Measurements from ENCODE around the gene OBSCN.

Gene OBSCN

GRCh38 chr1:228315484-228315944 lies 107.7 kb downstream of the OBSCN start:
- TF ChIP-seq, protein P1, sequence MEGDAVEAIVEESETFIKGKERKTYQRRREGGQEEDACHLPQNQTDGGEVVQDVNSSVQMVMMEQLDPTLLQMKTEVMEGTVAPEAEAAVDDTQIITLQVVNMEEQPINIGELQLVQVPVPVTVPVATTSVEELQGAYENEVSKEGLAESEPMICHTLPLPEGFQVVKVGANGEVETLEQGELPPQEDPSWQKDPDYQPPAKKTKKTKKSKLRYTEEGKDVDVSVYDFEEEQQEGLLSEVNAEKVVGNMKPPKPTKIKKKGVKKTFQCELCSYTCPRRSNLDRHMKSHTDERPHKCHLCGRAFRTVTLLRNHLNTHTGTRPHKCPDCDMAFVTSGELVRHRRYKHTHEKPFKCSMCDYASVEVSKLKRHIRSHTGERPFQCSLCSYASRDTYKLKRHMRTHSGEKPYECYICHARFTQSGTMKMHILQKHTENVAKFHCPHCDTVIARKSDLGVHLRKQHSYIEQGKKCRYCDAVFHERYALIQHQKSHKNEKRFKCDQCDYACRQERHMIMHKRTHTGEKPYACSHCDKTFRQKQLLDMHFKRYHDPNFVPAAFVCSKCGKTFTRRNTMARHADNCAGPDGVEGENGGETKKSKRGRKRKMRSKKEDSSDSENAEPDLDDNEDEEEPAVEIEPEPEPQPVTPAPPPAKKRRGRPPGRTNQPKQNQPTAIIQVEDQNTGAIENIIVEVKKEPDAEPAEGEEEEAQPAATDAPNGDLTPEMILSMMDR (IDR thresholded peaks at IDR 0.05; ENCODE audit: low read depth, low read length, missing control alignments): no peak
- no peak for DNase-seq (ENCODE audit: extremely low read depth, low read depth)
- no peak overlapping the region for H3K4me3 ChIP-seq (replicated peaks; ENCODE audit: low read depth, low read length)

DNA sequence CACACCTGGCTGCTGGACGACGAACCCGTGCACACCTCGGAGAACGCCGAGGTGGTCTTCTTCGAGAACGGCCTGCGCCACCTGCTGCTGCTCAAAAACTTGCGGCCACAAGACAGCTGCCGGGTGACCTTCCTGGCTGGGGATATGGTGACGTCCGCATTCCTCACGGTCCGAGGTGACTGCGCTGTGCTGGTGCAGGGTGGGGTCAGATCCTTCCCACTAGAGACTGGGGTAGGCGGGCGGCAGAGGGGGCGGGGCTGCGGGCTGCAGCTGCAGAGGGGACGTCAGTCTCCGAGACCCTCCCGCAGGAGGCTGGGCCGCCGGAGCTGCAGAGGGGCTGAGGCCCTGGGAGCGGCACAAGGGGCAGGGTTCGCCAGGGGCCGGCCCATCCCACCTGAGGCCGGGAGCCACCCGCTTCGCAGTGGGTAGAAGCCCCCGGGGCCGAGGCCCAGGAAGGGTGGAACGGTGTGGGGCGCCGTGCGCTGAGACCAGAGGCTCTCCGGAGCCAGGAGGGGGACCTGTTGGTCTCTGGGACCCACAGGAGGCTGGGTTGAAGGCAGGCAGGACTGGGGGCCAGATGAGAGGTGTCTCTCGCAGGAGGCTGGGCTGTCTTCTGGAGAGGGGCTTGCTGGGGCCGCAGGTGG lies 108.2 kb downstream of the OBSCN start:
- H3K4me3 ChIP-seq (replicated peaks; ENCODE audit: low read depth, low read length): no peak overlapping the region
- no peak for DNase-seq (ENCODE audit: extremely low read depth, low read depth)
- TF ChIP-seq, protein P1 (IDR thresholded peaks at IDR 0.05; ENCODE audit: low read depth, low read length, missing control alignments): no peak

- TF ChIP-seq, protein P1 (IDR thresholded peaks at IDR 0.05; ENCODE audit: low read depth, low read length, missing control alignments): no peak
- no peak for DNase-seq (ENCODE audit: extremely low read depth, low read depth)
- H3K4me3 ChIP-seq (replicated peaks; ENCODE audit: low read depth, low read length): no peak overlapping the region
Observed at GRCh38 chr1:228316589-228317387, 108.9 kb downstream of the OBSCN start.

GRCh38 chr1:228317411-228317828 lies 109.6 kb downstream of the OBSCN start:
- TF ChIP-seq, protein P1 (IDR thresholded peaks at IDR 0.05; ENCODE audit: low read depth, low read length, missing control alignments): no peak
- H3K4me3 ChIP-seq (replicated peaks; ENCODE audit: low read depth, low read length): no peak overlapping the region
- no peak for DNase-seq (ENCODE audit: extremely low read depth, low read depth)

- no peak for DNase-seq (ENCODE audit: extremely low read depth, low read depth)
- TF ChIP-seq, protein P1 (IDR thresholded peaks at IDR 0.05; ENCODE audit: low read depth, low read length, missing control alignments): no peak
Observed at GRCh38 chr1:228317891-228318810, 110.3 kb downstream of the OBSCN start.

GRCh38 chr1:228318823-228319241 lies 111.0 kb downstream of the OBSCN start:
- no peak for DNase-seq (ENCODE audit: extremely low read depth, low read depth)
- no peak overlapping the region for H3K4me3 ChIP-seq (replicated peaks; ENCODE audit: low read depth, low read length)
- TF ChIP-seq, protein P1 (IDR thresholded peaks at IDR 0.05; ENCODE audit: low read depth, low read length, missing control alignments): no peak

More at GRCh38 chr1:228317891-228318810, 110.3 kb downstream of the OBSCN start:
- no peak overlapping the region for H3K4me3 ChIP-seq (replicated peaks; ENCODE audit: low read depth, low read length)

Measured in HFF-Myc (cell line).